Kidney epithelial cell (primary cell): ENCODE results near the gene DIP2C. TPM values are rescaled to one million over a fixed set of nuclear protein-coding genes. Genes with fewer than 3 reads are reported as not detected.

ENCODE experiments used
- DNase-seq: peaks from one replicate; pipeline ENCODE4 v3.0.0-alpha.2; 2010; ENCODE audit warnings: low read depth
- H3K27me3 ChIP-seq: 2 replicates; pipeline ENCODE4 v1.6.0; 2011; ENCODE audit warnings: low read length; ENCODE audit not compliant: control insufficient read depth, insufficient read depth
- H3K36me3 ChIP-seq: 2 replicates; pipeline ENCODE4 v1.5.1; 2011; ENCODE audit warnings: low read length; ENCODE audit not compliant: control insufficient read depth, insufficient read depth
- H3K4me3 ChIP-seq: 2 replicates; pipeline ENCODE4 v1.5.1; 2011; ENCODE audit warnings: low read depth, mild to moderate bottlenecking, control low read depth, low read length
- total RNA-seq: library from RNA; depleted of rRNA; stranded (reverse); fragments of >200 nt; gene quantifications from 2 replicates; pipeline ENCODE4 v1.2.3, GENCODE V29; 2015
- TF ChIP-seq, protein P1 (sequence below): IDR thresholded peaks from 2 replicates; pipeline ENCODE4 v1.5.1; 2011; ENCODE audit warnings: mild to moderate bottlenecking, moderate library complexity, low read length, control low read depth, inconsistent platforms; ENCODE audit not compliant: insufficient read depth, poor library complexity, severe bottlenecking

The DIP2C gene
- total RNA-seq, 1 donor from 2014 or later: 19.2 TPM

DNA sequence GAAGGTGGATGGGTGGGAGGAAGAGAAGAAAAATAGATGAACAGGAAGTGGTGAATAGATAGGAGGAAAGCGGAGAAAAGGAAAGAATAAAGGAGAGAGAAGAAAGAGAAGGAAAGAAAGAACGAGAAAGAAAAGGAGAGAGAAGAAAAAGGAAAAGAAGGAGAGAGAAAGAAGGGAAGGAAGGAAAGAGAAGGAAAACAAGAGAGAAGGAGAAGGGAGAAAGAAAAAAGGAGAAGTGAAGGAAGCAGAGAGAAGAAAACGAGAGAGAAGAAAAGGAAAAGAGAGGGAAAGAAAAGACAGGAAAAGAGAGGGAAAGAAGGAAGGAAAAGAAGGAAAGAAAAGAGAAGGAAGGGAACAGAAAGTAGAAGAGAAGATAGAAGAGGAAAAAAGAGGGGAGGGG lies 211.8 kb downstream of the DIP2C start:
- Histone ChIP-seq H3K4me3 (no peak overlapping the region), H3K27me3 (no peaks in the 10 kb centered on the region), H3K36me3 (no peaks in the 10 kb centered on the region)
- TF ChIP-seq, protein P1, sequence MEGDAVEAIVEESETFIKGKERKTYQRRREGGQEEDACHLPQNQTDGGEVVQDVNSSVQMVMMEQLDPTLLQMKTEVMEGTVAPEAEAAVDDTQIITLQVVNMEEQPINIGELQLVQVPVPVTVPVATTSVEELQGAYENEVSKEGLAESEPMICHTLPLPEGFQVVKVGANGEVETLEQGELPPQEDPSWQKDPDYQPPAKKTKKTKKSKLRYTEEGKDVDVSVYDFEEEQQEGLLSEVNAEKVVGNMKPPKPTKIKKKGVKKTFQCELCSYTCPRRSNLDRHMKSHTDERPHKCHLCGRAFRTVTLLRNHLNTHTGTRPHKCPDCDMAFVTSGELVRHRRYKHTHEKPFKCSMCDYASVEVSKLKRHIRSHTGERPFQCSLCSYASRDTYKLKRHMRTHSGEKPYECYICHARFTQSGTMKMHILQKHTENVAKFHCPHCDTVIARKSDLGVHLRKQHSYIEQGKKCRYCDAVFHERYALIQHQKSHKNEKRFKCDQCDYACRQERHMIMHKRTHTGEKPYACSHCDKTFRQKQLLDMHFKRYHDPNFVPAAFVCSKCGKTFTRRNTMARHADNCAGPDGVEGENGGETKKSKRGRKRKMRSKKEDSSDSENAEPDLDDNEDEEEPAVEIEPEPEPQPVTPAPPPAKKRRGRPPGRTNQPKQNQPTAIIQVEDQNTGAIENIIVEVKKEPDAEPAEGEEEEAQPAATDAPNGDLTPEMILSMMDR: no peak
- no peak for DNase-seq

DNA sequence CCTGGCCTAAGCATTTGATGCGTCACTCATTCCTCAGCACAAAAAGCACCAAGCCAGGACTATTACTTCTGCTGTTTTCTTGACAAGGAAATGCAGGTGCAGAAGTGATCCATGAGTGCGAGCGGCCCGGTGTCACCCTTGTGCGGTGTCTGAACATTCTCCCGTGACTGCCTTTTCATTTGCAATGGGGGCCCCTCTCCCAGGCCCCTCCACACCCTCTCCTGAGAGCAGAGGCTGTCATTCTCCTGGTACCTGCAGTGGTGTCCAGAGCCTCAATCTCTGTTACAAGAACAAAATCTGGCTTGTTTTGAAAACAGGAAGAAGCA lies 213.1 kb downstream of the DIP2C start:
- H3K27me3 ChIP-seq: no peaks in the 10 kb centered on the region
- H3K36me3 ChIP-seq: no peaks in the 10 kb centered on the region
- DNase-seq: no peak
- no peak overlapping the region for H3K4me3 ChIP-seq
- TF ChIP-seq, protein P1: no peak

DNA sequence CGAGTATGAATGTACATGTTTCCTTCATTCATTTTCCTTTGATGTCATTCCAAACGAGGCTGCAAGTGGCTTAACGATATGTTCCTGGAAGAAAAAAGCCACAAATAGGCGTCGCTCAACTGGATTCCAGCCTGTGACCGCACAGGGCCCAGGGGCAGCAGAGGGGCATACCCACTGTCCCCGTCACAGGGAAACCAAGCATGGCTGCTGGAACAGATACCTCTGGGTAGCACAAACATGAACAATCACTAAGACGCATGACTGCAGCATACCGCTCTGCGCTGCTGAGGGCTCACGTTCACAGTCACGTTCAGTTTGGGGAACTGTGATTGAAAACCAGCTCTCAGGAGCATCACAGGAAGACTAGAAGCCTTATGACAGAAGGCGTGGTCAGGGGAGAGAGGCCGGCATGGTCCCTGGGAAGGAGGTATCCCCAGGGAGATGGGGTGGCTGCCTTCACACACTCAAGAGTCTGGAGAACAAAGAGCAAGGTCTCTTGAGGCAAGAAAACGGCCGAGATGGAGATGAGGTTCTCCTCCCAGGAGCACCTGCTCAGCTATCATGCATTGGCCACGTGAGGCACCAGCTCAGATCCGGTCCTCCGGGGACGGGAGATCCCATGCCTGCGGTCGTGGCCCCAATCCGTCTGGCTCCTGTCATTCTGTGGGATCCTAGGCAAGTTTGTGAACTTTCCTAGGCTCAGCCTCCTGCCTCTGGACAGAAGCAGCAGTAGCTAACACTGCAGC lies 213.6 kb downstream of the DIP2C start:
- Histone ChIP-seq H3K27me3 (no peaks in the 10 kb centered on the region), H3K4me3 (no peak overlapping the region), H3K36me3 (no peaks in the 10 kb centered on the region)
- DNase-seq: no peak
- TF ChIP-seq, protein P1: no peak

DNA sequence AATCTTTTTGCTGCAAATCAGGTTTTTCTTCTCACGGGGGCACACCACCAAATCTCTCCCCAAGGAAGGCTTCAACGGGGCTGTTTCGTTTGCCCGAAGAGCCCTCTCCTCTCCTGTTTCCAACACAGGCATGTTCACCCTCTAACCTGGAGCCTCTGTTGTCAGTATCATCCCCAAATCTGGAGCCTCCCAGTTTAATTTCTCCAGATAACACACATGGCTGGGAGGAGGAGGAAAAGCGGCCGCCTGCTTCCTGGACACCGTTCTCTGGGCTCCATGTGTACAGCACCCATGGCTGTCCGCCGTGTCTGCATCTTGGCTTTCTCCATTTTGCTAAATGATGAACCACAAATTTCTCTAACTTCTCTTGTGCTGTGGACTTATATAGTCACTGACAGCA lies 214.5 kb downstream of the DIP2C start:
- peaks cover 2% of the 10 kb centered on the region for H3K36me3 ChIP-seq
- H3K27me3 ChIP-seq: no peaks in the 10 kb centered on the region
- H3K4me3 ChIP-seq: no peak overlapping the region
- TF ChIP-seq, protein P1: no peak
- no peak for DNase-seq

DNA sequence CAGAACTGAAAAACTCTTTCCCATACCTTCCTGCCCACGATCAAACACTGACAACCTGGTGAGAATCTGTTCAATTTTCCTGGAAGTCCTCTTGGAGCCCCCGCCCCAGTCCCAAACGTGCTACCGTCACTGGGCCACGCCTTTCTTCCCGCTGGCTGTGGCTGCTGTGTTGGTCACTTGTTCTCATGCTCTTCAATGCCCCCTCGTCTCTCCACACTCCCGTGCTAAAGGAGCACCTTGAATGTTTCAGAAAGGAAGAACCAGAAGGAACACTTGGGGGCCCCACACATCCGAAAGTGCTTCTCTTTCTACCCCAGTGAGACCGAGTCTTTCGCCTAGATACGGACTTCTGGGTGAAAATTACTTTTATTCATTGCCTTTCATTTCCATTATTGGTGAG lies 215.1 kb downstream of the DIP2C start:
- no peaks in the 10 kb centered on the region for H3K27me3 ChIP-seq
- TF ChIP-seq, protein P1: no peak
- DNase-seq: no peak
- no peak overlapping the region for H3K4me3 ChIP-seq
- peaks cover 2% of the 10 kb centered on the region for H3K36me3 ChIP-seq
